H1 (cell line): ENCODE results near the gene SERPINF2. TPM values are rescaled to one million over a fixed set of nuclear protein-coding genes. Genes with fewer than 3 reads are reported as not detected.
A peak's percentile ranks its signal among the peaks of the same experiment; 100 is the strongest.

Source experiments
- CTCF ChIA-PET: fragments of 300-600 bp; sonication (Branson Sonifier 250); formaldehyde crosslinking; loops from one replicate; lab custom pipeline; 2021; ENCODE audit not compliant: partially characterized antibody; lab: Charles Lee
- POLR2A ChIA-PET: fragments of 300-600 bp; sonication (Branson Sonifier 250); formaldehyde crosslinking; loops from one replicate; lab custom pipeline; 2021; ENCODE audit warnings: inconsistent platforms; ENCODE audit not compliant: partially characterized antibody; lab: Charles Lee
- DNase-seq, 2 experiments: peaks; one replicate each; pipeline versions ENCODE4 v3.0.0 to v3.0.0-alpha.2; 2010 to 2022; ENCODE audit warnings: low spot score in 2 of 2, low read depth in 1 of 2, mixed read lengths in 1 of 2
- FAIRE-seq: peaks from 2 replicates; lab custom pipeline; 2011; peaks lifted over from hg19 to GRCh38; lab: Jason Lieb, UNC
- H2AFZ ChIP-seq: 2 replicates; pipeline ENCODE4 v1.8.1; 2012; ENCODE audit warnings: low read length, inconsistent platforms
- H2AK5ac ChIP-seq: 2 replicates; pipeline ENCODE4 v1.6.1; 2013; ENCODE audit warnings: low read depth, low read length
- H2BK120ac ChIP-seq: replicated peaks from 2 replicates; pipeline ENCODE3; 2013; ENCODE audit warnings: low read depth, low read length, inconsistent platforms
- H2BK12ac ChIP-seq: 2 replicates; pipeline ENCODE4 v1.6.1; 2013; ENCODE audit warnings: low read depth, low read length
- H2BK15ac ChIP-seq: 2 replicates; pipeline ENCODE4 v1.6.1; 2013; ENCODE audit warnings: low read length
- H2BK20ac ChIP-seq: 2 replicates; pipeline ENCODE4 v1.6.1; 2013; ENCODE audit warnings: low read length
- H2BK5ac ChIP-seq: 2 replicates; pipeline ENCODE4 v1.6.1; 2013; ENCODE audit warnings: low read depth, low read length
- H3K14ac ChIP-seq: 2 replicates; pipeline ENCODE4 v1.6.1; 2013; ENCODE audit warnings: inconsistent platforms; ENCODE audit not compliant: insufficient read length
- H3K18ac ChIP-seq: 2 replicates; pipeline ENCODE4 v1.6.1; 2013; ENCODE audit warnings: low read length; ENCODE audit errors: extremely low read depth
- H3K23ac ChIP-seq: 2 replicates; pipeline ENCODE4 v1.6.1; 2013; ENCODE audit warnings: inconsistent platforms; ENCODE audit not compliant: insufficient read length
- H3K23me2 ChIP-seq: 2 replicates; pipeline ENCODE4 v1.6.1; 2013; ENCODE audit warnings: low read depth, low read length
- H3K27ac ChIP-seq: 2 replicates; pipeline ENCODE4 v1.6.1; 2011; ENCODE audit warnings: low read depth, low read length, inconsistent platforms
- H3K27me3 ChIP-seq, 4 experiments: replicated peaks in 1 of 4; 1 replicate in 1 of 4; 2 replicates in 3 of 4; pipeline versions ENCODE4 v1.6.1 to v1.8.1; 2011 to 2013; ENCODE audit warnings: low read length in 3 of 4, mild to moderate bottlenecking in 3 of 4, inconsistent platforms in 2 of 4, mixed read lengths in 2 of 4, moderate library complexity in 1 of 4; ENCODE audit not compliant: control insufficient read depth in 3 of 4, insufficient read depth in 3 of 4; ENCODE audit errors: extremely low read depth in 1 of 4
- H3K36me3 ChIP-seq, 4 experiments: 2 replicates each; pipeline versions ENCODE4 v1.6.1 to v1.8.1; 2011 to 2013; ENCODE audit warnings: mild to moderate bottlenecking in 4 of 4, low read length in 3 of 4, moderate library complexity in 2 of 4, control low read depth in 1 of 4, inconsistent platforms in 1 of 4; ENCODE audit not compliant: insufficient read depth in 4 of 4, control insufficient read depth in 2 of 4
- H3K4ac ChIP-seq: replicated peaks from 2 replicates; pipeline ENCODE3; 2013; ENCODE audit warnings: low read length, low read depth, mixed read lengths, inconsistent platforms; ENCODE audit not compliant: insufficient read length
- H3K4me1 ChIP-seq, 4 experiments: replicated peaks in 1 of 4; 1 replicate in 1 of 4; 2 replicates in 3 of 4; pipeline versions ENCODE4 v1.6.1 to v1.8.1; 2011 to 2013; ENCODE audit warnings: low read length in 3 of 4, inconsistent platforms in 2 of 4, mixed read lengths in 1 of 4; ENCODE audit not compliant: insufficient read depth in 4 of 4, control insufficient read depth in 3 of 4
- H3K4me2 ChIP-seq, 2 experiments: 2 replicates each; pipeline versions ENCODE4 v1.6.1 to v1.8.1; 2011 to 2013; ENCODE audit warnings: low read depth in 2 of 2, low read length in 2 of 2, control low read depth in 1 of 2, inconsistent platforms in 1 of 2, mild to moderate bottlenecking in 1 of 2; ENCODE audit not compliant: insufficient read depth in 1 of 2
- H3K4me3 ChIP-seq, 4 experiments: fragments of 200-600, 300-600 bp in 1 of 4; sonication (generic), shearing (Covaris generic), sonication (Bioruptor Twin) in 1 of 4; 2 replicates each; pipeline versions ENCODE4 v1.5.1 to v1.8.1; 2011 to 2016; ENCODE audit warnings: low read length in 4 of 4, low read depth in 3 of 4, control low read depth in 2 of 4, inconsistent platforms in 2 of 4, mild to moderate bottlenecking in 2 of 4, mixed read lengths in 1 of 4, moderate library complexity in 1 of 4; ENCODE audit not compliant: insufficient read depth in 2 of 4; ENCODE audit errors: extremely low read depth in 1 of 4
- H3K56ac ChIP-seq: replicated peaks from 2 replicates; pipeline ENCODE3; 2013; ENCODE audit warnings: low read depth, mild to moderate bottlenecking, mixed read lengths, low read length, inconsistent platforms; ENCODE audit not compliant: insufficient read length
- H3K79me1 ChIP-seq: 2 replicates; pipeline ENCODE4 v1.6.1; 2013; ENCODE audit warnings: low read depth, low read length, control low read depth
- H3K79me2 ChIP-seq, 2 experiments: 2 replicates each; pipeline versions ENCODE4 v1.6.1 to v1.8.1; 2012 to 2013; ENCODE audit warnings: low read length in 2 of 2, mild to moderate bottlenecking in 2 of 2, inconsistent platforms in 1 of 2; ENCODE audit not compliant: insufficient read depth in 2 of 2, control insufficient read depth in 1 of 2
- H3K9ac ChIP-seq, 4 experiments: replicated peaks in 1 of 4; 1 replicate in 1 of 4; 2 replicates in 3 of 4; pipeline versions ENCODE4 v1.6.1 to v1.8.1; 2011 to 2013; ENCODE audit warnings: low read depth in 3 of 4, low read length in 3 of 4, control low read depth in 2 of 4, mild to moderate bottlenecking in 2 of 4, moderate library complexity in 2 of 4, inconsistent platforms in 1 of 4; ENCODE audit errors: extremely low read depth in 1 of 4
- H3K9me3 ChIP-seq, 2 experiments: 2 replicates each; pipeline versions ENCODE4 v1.6.1 to v1.8.1; 2012 to 2013; ENCODE audit warnings: mild to moderate bottlenecking in 2 of 2, moderate library complexity in 2 of 2, control low read depth in 1 of 2, inconsistent platforms in 1 of 2, low read depth in 1 of 2, low read length in 1 of 2, mixed read lengths in 1 of 2; ENCODE audit not compliant: insufficient read depth in 2 of 2
- H4K20me1 ChIP-seq, 2 experiments: replicated peaks in 1 of 2; 2 replicates each; pipeline versions ENCODE3 to v1.8.1; 2011 to 2013; ENCODE audit warnings: inconsistent platforms in 2 of 2, low read length in 2 of 2, mild to moderate bottlenecking in 1 of 2; ENCODE audit not compliant: insufficient read depth in 2 of 2, control insufficient read depth in 1 of 2
- H4K5ac ChIP-seq: 2 replicates; pipeline ENCODE4 v1.6.1; 2013; ENCODE audit warnings: low read length, low read depth, mixed read lengths, inconsistent platforms; ENCODE audit not compliant: insufficient read length
- H4K8ac ChIP-seq: 2 replicates; pipeline ENCODE4 v1.8.0; 2013; ENCODE audit warnings: mild to moderate bottlenecking, moderate library complexity, low read length, inconsistent platforms; ENCODE audit not compliant: insufficient read depth; ENCODE audit errors: extremely low read depth
- H4K91ac ChIP-seq: replicated peaks from 2 replicates; pipeline ENCODE3; 2013; ENCODE audit warnings: low read length, mixed read lengths, inconsistent platforms; ENCODE audit not compliant: insufficient read length
- CTBP2 ChIP-seq: IDR thresholded peaks from 2 replicates; pipeline ENCODE4 v1.7.0; 2011; ENCODE audit warnings: borderline replicate concordance, mild to moderate bottlenecking, moderate library complexity, mixed read lengths, low read length; ENCODE audit not compliant: insufficient read depth, insufficient read length
- JUND ChIP-seq: IDR thresholded peaks from 2 replicates; pipeline ENCODE4 v1.6.1; 2011; ENCODE audit warnings: mild to moderate bottlenecking, improper control_type of control experiment, low read length
- RAD21 ChIP-seq, 2 experiments: IDR thresholded peaks in 1 of 2; conservative IDR thresholded peaks in 1 of 2; 2 replicates each; pipeline ENCODE4 v1.6.1; 2011; ENCODE audit warnings: low read depth in 2 of 2, low read length in 2 of 2, improper control_type of control experiment in 1 of 2, inconsistent platforms in 1 of 2, mild to moderate bottlenecking in 1 of 2, moderate library complexity in 1 of 2
- WGBS, 2 experiments: shearing (Covaris generic) in 1 of 2; methylation state at CpG; one replicate each; pipeline versions ENCODE4 v1.1.6 to v1.1.7; 2013 to 2015; ENCODE audit warnings: low lambda C conversion rate in 2 of 2, mixed read lengths in 2 of 2, inconsistent platforms in 1 of 2, low coverage in 1 of 2, missing lambda C conversion rate in 1 of 2; ENCODE audit not compliant: insufficient replicate concordance in 2 of 2, insufficient coverage in 1 of 2, insufficient read length in 1 of 2; ENCODE audit errors: extremely low coverage in 1 of 2, missing lambda C conversion rate in 1 of 2; 5-methylcytosine and 5-hydroxymethylcytosine counted together
- polyA plus RNA-seq, 7 experiments: library from polyadenylated mRNA; depleted of rRNA in 3 of 7; stranded (reverse) in 5 of 7; unstranded in 2 of 7; fragments of >200 nt in 5 of 7; fragments of 200-250 nt in 2 of 7; gene quantifications; 1 replicate in 5 of 7; 2 replicates in 1 of 7; 4 replicates in 1 of 7; pipeline versions ENCODE4 v1.2.1 to v1.2.3, GENCODE V29; 2011 to 2013; ENCODE audit warnings: missing spikeins in 2 of 7, mixed read lengths in 2 of 7
- total RNA-seq: library from RNA; stranded (reverse); fragmentation: NEBNext Ultra II Directional; extraction: Animal tissue kit (Norgen Biotek cat#: 25700); gene quantifications from 2 replicates; pipeline ENCODE4 v1.2.1, GENCODE V29; 2021
- TF ChIP-seq, protein P1 (sequence below), 3 experiments: IDR thresholded peaks; 1 replicate in 2 of 3; 2 replicates in 1 of 3; pipeline versions ENCODE4 v1.5.1 to v1.6.1; 2011; ENCODE audit warnings: low read length in 3 of 3, mild to moderate bottlenecking in 3 of 3, inconsistent platforms in 2 of 3, low read depth in 1 of 3, moderate library complexity in 1 of 3; ENCODE audit not compliant: insufficient read depth in 1 of 3; ENCODE audit errors: control extremely low read depth in 1 of 3

The SERPINF2 gene
- total and polyA plus RNA-seq, 2 of the 8 experiments (the other 6 are each of a cell fraction or from before 2014, with no cell fraction given) = 1.8 to 3.2 TPM

DNA sequence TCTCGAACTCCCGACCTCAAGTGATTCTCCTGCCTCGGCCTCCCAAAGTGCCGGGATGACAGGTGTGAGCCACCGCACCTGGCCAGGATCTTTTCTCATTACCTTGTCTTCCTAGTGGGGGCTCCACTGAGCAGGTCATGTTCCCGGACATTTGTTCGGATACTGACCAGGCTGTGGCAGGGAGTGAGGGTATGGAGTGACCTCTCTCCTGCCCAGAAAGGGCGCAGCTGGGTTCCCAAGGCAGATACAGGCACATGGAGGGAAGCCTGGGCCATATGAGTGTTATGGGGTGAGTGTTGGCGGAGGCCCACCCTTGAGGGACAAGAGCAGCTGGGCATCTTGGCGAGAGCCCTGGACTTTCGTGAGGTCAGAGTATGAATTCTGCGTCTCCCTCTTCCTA, 24.7 kb downstream of the SERPINF2 start:
- FAIRE-seq (no peak), DNase-seq (no peak)
- Histone ChIP-seq H3K27me3 (no peaks in the 10 kb centered on the region; a peak in 2 of 7 replicates), H2AFZ (no peak overlapping the region), H3K79me2 (no peaks in the 10 kb centered on the region), H3K4me1 (peaks cover 0 to 25% (median 18%) of the 10 kb centered on the region in 4 experiments; a peak in 6 of 7 replicates), H3K18ac (no peak overlapping the region), H3K4me2 (no peak overlapping the region), H3K9ac (no peak overlapping the region), H4K91ac (no peak overlapping the region), H2BK120ac (no peak overlapping the region), H3K23me2 (peaks cover 5% of the 10 kb centered on the region; the same call in 1 of the 2 replicates), H3K56ac (no peak overlapping the region), H2BK15ac (no peak overlapping the region; the same call in 1 of the 2 replicates), H3K23ac (no peak overlapping the region), H4K8ac (no peak overlapping the region), H2BK5ac (no peak overlapping the region), H3K14ac (no peak overlapping the region), H3K9me3 (no peaks in the 10 kb centered on the region), H2BK12ac (no peak overlapping the region), H3K27ac (no peak overlapping the region), H4K5ac (no peak overlapping the region), H3K4ac (no peak overlapping the region), H3K36me3 (peaks cover 0 to 3% (median under 1%) of the 10 kb centered on the region in 4 experiments; a peak in 3 of 8 replicates), H4K20me1 (no peaks in the 10 kb centered on the region), H2BK20ac (no peak overlapping the region), H3K4me3 (no peak overlapping the region), H2AK5ac (no peak overlapping the region), H3K79me1 (no peaks in the 10 kb centered on the region)
- POLR2A ChIA-PET = interaction anchor here (1.1 to 3.8 kb wide), 5 partner anchors 10 to 51 kb away, joined by 3 to 17 read pairs (median 11); no protein-coding TSS in a partner anchor
- TF ChIP-seq CTBP2 (no peak), JUND (no peak), RAD21 (IDR thresholded peaks at IDR 0.05 in 1 of 2, conservative IDR thresholded peaks at IDR 0.05 in 1 of 2; ENCODE audit: low read depth in 2 of 2, low read length in 2 of 2) (peak in 1 of 2 experiments; percentile 16; a peak in 1 of 4 replicates)
- TF ChIP-seq, protein P1, sequence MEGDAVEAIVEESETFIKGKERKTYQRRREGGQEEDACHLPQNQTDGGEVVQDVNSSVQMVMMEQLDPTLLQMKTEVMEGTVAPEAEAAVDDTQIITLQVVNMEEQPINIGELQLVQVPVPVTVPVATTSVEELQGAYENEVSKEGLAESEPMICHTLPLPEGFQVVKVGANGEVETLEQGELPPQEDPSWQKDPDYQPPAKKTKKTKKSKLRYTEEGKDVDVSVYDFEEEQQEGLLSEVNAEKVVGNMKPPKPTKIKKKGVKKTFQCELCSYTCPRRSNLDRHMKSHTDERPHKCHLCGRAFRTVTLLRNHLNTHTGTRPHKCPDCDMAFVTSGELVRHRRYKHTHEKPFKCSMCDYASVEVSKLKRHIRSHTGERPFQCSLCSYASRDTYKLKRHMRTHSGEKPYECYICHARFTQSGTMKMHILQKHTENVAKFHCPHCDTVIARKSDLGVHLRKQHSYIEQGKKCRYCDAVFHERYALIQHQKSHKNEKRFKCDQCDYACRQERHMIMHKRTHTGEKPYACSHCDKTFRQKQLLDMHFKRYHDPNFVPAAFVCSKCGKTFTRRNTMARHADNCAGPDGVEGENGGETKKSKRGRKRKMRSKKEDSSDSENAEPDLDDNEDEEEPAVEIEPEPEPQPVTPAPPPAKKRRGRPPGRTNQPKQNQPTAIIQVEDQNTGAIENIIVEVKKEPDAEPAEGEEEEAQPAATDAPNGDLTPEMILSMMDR (IDR thresholded peaks at IDR 0.05; ENCODE audit: control extremely low read depth in 1 of 3, insufficient read depth in 1 of 3, low read depth in 1 of 3, low read length in 3 of 3) = peak in 1 of 3 experiments; percentile 35; a peak in 2 of 4 replicates
- CTCF ChIA-PET = interaction anchor here (0.8 to 6.9 kb wide), 12 partner anchors 10 to 118 kb away, joined by 3 to 70 read pairs (median 7); partner anchors contain the start of gene RILP
- WGBS, 2 experiments = 99% methylated on average over 12 of the region's 12 CpGs; no CpG with 5 or more reads in 1 of the 2 experiments
